MCF 10A (cell line): Measurements from ENCODE around the gene TNFRSF12A. TPM values are rescaled to one million over a fixed set of nuclear protein-coding genes. Genes with fewer than 3 reads are reported as not detected.

ENCODE experiments used
- BruUV-seq: library from RNA; stranded (reverse); fragments of 400-500 nt; replicated peaks from 2 replicates; lab custom pipeline; 2021; lab: Mats Ljungman, UMichigan
- CTCF ChIA-PET: fragments of 300-600 bp; sonication (Branson Sonifier 250); formaldehyde crosslinking; extraction: SDS; loops from one replicate; lab custom pipeline; 2021; ENCODE audit warnings: antibody characterized with exemption, inconsistent platforms; lab: Yijun Ruan, JAX
- POLR2A ChIA-PET: fragments of 300-600, 350-650 bp; sonication (Branson Sonifier 250); formaldehyde crosslinking; extraction: SDS; loops from one replicate; lab custom pipeline; 2020; ENCODE audit warnings: antibody characterized with exemption, inconsistent platforms; lab: Yijun Ruan, JAX
- DNase-seq: peaks from one replicate; pipeline ENCODE4 v3.0.0-alpha.2; 2018; ENCODE audit not compliant: unreplicated experiment
- H3K27ac Mint-ChIP-seq: one replicate; pipeline ENCODE4 v1.8.0; 2022; ENCODE audit warnings: mild to moderate bottlenecking, low read depth, mixed read lengths; ENCODE audit not compliant: unreplicated experiment
- H3K27me3 Mint-ChIP-seq: one replicate; pipeline ENCODE4 v1.8.0; 2022; ENCODE audit warnings: mixed read lengths; ENCODE audit not compliant: insufficient read depth, unreplicated experiment
- H3K36me3 Mint-ChIP-seq: one replicate; pipeline ENCODE4 v1.8.0; 2022; ENCODE audit warnings: mild to moderate bottlenecking, moderate library complexity, mixed read lengths; ENCODE audit not compliant: insufficient read depth, unreplicated experiment
- H3K4me1 Mint-ChIP-seq: one replicate; pipeline ENCODE4 v1.8.0; 2022; ENCODE audit warnings: mixed read lengths; ENCODE audit not compliant: insufficient read depth, unreplicated experiment
- H3K4me3 Mint-ChIP-seq: one replicate; pipeline ENCODE4 v1.8.0; 2022; ENCODE audit warnings: mild to moderate bottlenecking, moderate library complexity, mixed read lengths; ENCODE audit not compliant: unreplicated experiment
- H3K9me3 Mint-ChIP-seq: one replicate; pipeline ENCODE4 v1.8.0; 2022; ENCODE audit warnings: mixed read lengths; ENCODE audit not compliant: unreplicated experiment
- CTCF ChIP-seq: fragments of 200-600 bp; IDR thresholded peaks from one replicate; pipeline ENCODE4 v1.8.0; 2022; ENCODE audit warnings: antibody characterized with exemption, mild to moderate bottlenecking; ENCODE audit not compliant: unreplicated experiment
- intact Hi-C: fragments of 100-400 bp; cut with micrococcal nuclease; formaldehyde crosslinking; loops from 2 replicates; pipeline ENCODE4 v1.14.1; 2022
- total RNA-seq: library from RNA; stranded (reverse); gene quantifications from 2 replicates; pipeline ENCODE4 v1.2.3, GENCODE V29; 2022

The TNFRSF12A gene
- total RNA-seq, 1 experiment from 2014 or later = 641 TPM

GRCh38 chr16:3045758-3046640, 25.8 kb downstream of the TNFRSF12A start, which contains the start of gene MMP25:
Gene MMP25 (plus strand): TSS chr16:3046561. CDS start chr16:3046918, 357 bp downstream.
- H3K27me3 Mint-ChIP-seq = peaks cover 48% of the 10 kb centered on the region
- H3K27ac Mint-ChIP-seq = no peak within 1 kb of the TSS
- intact Hi-C loops = no loop called here
- H3K36me3 Mint-ChIP-seq = no peaks in the 10 kb centered on the region
- no peaks in the 10 kb centered on the region for H3K4me1 Mint-ChIP-seq
- BruUV-seq = no TSS peak
- ChIA-PET POLR2A (interaction anchor here (0.7 to 0.9 kb wide), 3 partner anchors 12 to 89 kb away, joined by 3 to 4 read pairs (median 3); partner anchors contain the start of gene ZNF213), CTCF (interaction anchor here (1.8 kb wide), 1 partner anchor 12 kb away, joined by 4 read pairs; no protein-coding TSS in a partner anchor)
- H3K4me3 Mint-ChIP-seq = peak within 1 kb of the TSS; percentile 43
- TF ChIP-seq CTCF = no peak
- no peak for DNase-seq
- no peaks in the 10 kb centered on the region for H3K9me3 Mint-ChIP-seq

- no TSS peak for BruUV-seq
- intact Hi-C loops = no loop called here
- H3K27ac Mint-ChIP-seq = no peak overlapping the region
- no peak for TF ChIP-seq CTCF
- no peaks in the 10 kb centered on the region for H3K9me3 Mint-ChIP-seq
- H3K4me3 Mint-ChIP-seq = peak overlapping the region; percentile 43
- DNase-seq = no peak
- POLR2A ChIA-PET = interaction anchor here (1.8 to 3.0 kb wide), 2 partner anchors 16 to 26 kb away, joined by 7 read pairs; no protein-coding TSS in a partner anchor
- CTCF ChIA-PET = interaction anchor here (0.6 to 5.8 kb wide), 5 partner anchors 10 to 81 kb away, joined by 3 to 51 read pairs (median 4); no protein-coding TSS in a partner anchor
- no peaks in the 10 kb centered on the region for H3K4me1 Mint-ChIP-seq
- H3K36me3 Mint-ChIP-seq = no peaks in the 10 kb centered on the region
- peaks cover 53% of the 10 kb centered on the region for H3K27me3 Mint-ChIP-seq
Measured at GRCh38 chr16:3046641-3047386, 26.6 kb downstream of the TNFRSF12A start.

- H3K36me3 Mint-ChIP-seq = no peaks in the 10 kb centered on the region
- CTCF ChIA-PET = interaction anchor here (0.6 to 5.8 kb wide), 6 partner anchors 9 to 82 kb away, joined by 3 to 51 read pairs (median 5); no protein-coding TSS in a partner anchor
- peaks cover 58% of the 10 kb centered on the region for H3K27me3 Mint-ChIP-seq
- BruUV-seq = no TSS peak
- DNase-seq = no peak
- no peak overlapping the region for H3K4me3 Mint-ChIP-seq
- POLR2A ChIA-PET = interaction anchor here (0.9 to 3.0 kb wide), 4 partner anchors 9 to 26 kb away, joined by 3 to 7 read pairs (median 5); no protein-coding TSS in a partner anchor
- no peaks in the 10 kb centered on the region for H3K9me3 Mint-ChIP-seq
- TF ChIP-seq CTCF = no peak
- intact Hi-C loops = no loop called here
- H3K27ac Mint-ChIP-seq = no peak overlapping the region
- no peaks in the 10 kb centered on the region for H3K4me1 Mint-ChIP-seq
Measured at GRCh38 chr16:3047387-3047720, 27.2 kb downstream of the TNFRSF12A start.
